Adrenal gland (tissue), 5 donors: Measurements from ENCODE around the gene ARHGAP6.

Experiments used
- CTCF ChIP-seq, 6 experiments: fragments of 450-650 bp in 4 of 6; fragments of 200-600 bp in 2 of 6; sonication (generic) in 1 of 6; IDR thresholded peaks; 1 replicate in 5 of 6; 2 replicates in 1 of 6; pipeline versions ENCODE4 v1.5.1 to v1.8.0; 2016 to 2021; ENCODE audit warnings: antibody characterized with exemption in 6 of 6, mild to moderate bottlenecking in 2 of 6, moderate library complexity in 1 of 6
- POLR2A ChIP-seq, 2 donors: fragments of 450-650 bp; IDR thresholded peaks; one replicate each; pipeline ENCODE4 v1.6.1; 2017; ENCODE audit warnings: antibody characterized with exemption in 2 of 2, mild to moderate bottlenecking in 2 of 2, moderate library complexity in 1 of 2
- donor health status: DM: no; HTN: no; CAD: no.

DNA sequence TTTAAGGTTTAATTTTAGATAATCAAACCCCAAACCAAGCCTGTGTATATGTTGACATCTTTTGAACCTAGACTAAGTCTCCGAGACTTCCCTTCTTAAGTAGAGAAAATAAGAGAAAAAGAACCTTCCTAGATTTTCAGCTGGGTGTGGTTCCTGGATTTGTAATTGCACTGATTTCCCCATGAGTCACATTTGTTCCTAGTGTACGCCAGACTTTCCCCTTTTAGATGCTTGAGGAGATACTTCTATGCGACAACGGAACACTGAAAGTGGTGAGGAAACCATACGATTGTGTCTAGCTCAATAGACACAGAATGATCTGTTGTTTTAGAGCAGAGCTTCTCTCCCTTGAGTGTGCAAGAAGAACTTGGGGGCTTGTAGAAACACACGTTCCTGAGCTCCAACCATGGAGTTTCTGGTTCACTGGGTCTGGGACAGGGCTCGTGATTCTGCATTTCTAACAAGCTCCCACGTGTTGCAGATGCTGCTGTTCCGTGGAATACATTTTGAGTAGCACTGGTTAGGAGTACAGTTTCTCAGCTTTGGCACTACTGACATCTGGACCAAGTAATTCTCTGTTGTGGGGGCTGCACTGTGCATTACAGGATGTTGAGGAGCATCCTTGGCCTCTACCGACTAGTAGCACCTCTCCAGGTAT is 285.4 kb downstream of the ARHGAP6 start:
- no peak for TF ChIP-seq CTCF (IDR thresholded peaks at IDR 0.05)
- no peak for TF ChIP-seq POLR2A (IDR thresholded peaks at IDR 0.05)
